GM12878 (cell line): Measurements from ENCODE around the gene SCGB3A1. TPM values are rescaled to one million over a fixed set of nuclear protein-coding genes. Genes with fewer than 3 reads are reported as not detected.

Experiments
- ATAC-seq: fragments of 200-7000 bp; cut with Tn5 transposase; 3 replicates; pipeline ENCODE4 v1.9.1; 2020; ENCODE audit warnings: mild to moderate bottlenecking, moderate library complexity
- BruUV-seq: library from RNA; stranded (reverse); fragments of 400-500 nt; replicated peaks from 2 replicates; lab custom pipeline; 2021; lab: Mats Ljungman, UMichigan
- CTCF ChIA-PET: fragments of 300-600 bp; sonication (Branson Sonifier 250); formaldehyde crosslinking; extraction: SDS; loops from one replicate; lab custom pipeline; 2021; ENCODE audit warnings: inconsistent platforms; lab: Yijun Ruan, JAX
- POLR2A ChIA-PET: fragments of 350-600 bp; formaldehyde crosslinking; extraction: SDS; loops from one replicate; lab custom pipeline; 2021; ENCODE audit warnings: inconsistent platforms; lab: Charles Lee
- RAD21 ChIA-PET: fragments of 300-600 bp; sonication (Branson Sonifier 250); formaldehyde crosslinking; loops from one replicate; lab custom pipeline; 2023; ENCODE audit warnings: antibody characterized with exemption; ENCODE audit not compliant: unreplicated experiment; lab: Charles Lee
- SMC1A ChIA-PET: fragments of 300-600 bp; sonication (Branson Sonifier 250); formaldehyde crosslinking; loops from one replicate; lab custom pipeline; 2023; ENCODE audit not compliant: unreplicated experiment, uncharacterized antibody; lab: Charles Lee
- DNase-seq: peaks from one replicate; pipeline ENCODE4 v3.0.0-alpha.2; 2011; ENCODE audit warnings: low read depth, low spot score
- FAIRE-seq: peaks from 3 replicates; lab custom pipeline; 2011; peaks lifted over from hg19 to GRCh38; lab: Jason Lieb, UNC
- H2AFZ ChIP-seq: 2 replicates; pipeline ENCODE4 v1.6.0; 2011; ENCODE audit warnings: low read depth, low read length, control low read depth; ENCODE audit not compliant: control insufficient read depth
- H3K27ac ChIP-seq: 2 replicates; pipeline ENCODE4 v1.5.1; 2011; ENCODE audit warnings: control low read depth; ENCODE audit not compliant: control insufficient read depth, insufficient read depth
- H3K27me3 ChIP-seq, 2 experiments: replicated peaks in 1 of 2; 2 replicates each; pipeline versions ENCODE4 v1.6.0 to v1.6.1; 2011; ENCODE audit warnings: low read length in 1 of 2; ENCODE audit not compliant: control insufficient read depth in 2 of 2, insufficient read depth in 2 of 2
- H3K36me3 ChIP-seq, 2 experiments: 2 replicates each; pipeline ENCODE4 v1.5.1; 2011; ENCODE audit warnings: low read length in 1 of 2; ENCODE audit not compliant: control insufficient read depth in 2 of 2, insufficient read depth in 2 of 2
- H3K4me1 ChIP-seq: 2 replicates; pipeline ENCODE4 v1.6.1; 2011; ENCODE audit warnings: mild to moderate bottlenecking, low read length, moderate library complexity, mixed read lengths; ENCODE audit not compliant: control insufficient read depth, insufficient read depth
- H3K4me2 ChIP-seq: 2 replicates; pipeline ENCODE4 v1.6.0; 2011; ENCODE audit warnings: control low read depth; ENCODE audit not compliant: control insufficient read depth, insufficient read depth
- H3K4me3 ChIP-seq: fragments of 200-600 bp; sonication (generic); 2 replicates; pipeline ENCODE4 v1.5.1; 2016
- H3K79me2 ChIP-seq: 2 replicates; pipeline ENCODE4 v1.6.0; 2011; ENCODE audit warnings: low read length; ENCODE audit not compliant: control insufficient read depth, insufficient read depth
- H3K9ac ChIP-seq: 2 replicates; pipeline ENCODE4 v1.8.0; 2011; ENCODE audit warnings: low read length, control low read depth, mixed read lengths; ENCODE audit not compliant: control insufficient read depth, insufficient read depth
- H3K9me3 ChIP-seq: replicated peaks from 3 replicates; pipeline ENCODE4 v1.5.1; 2011; ENCODE audit warnings: mild to moderate bottlenecking, low read length; ENCODE audit not compliant: control insufficient read depth, insufficient read depth
- H4K20me1 ChIP-seq: 2 replicates; pipeline ENCODE4 v1.6.0; 2011; ENCODE audit not compliant: control insufficient read depth, insufficient read depth
- ATF7 ChIP-seq: fragments of 450-650 bp; IDR thresholded peaks from 2 replicates; pipeline ENCODE4 v1.6.1; 2016; ENCODE audit warnings: low read depth, mild to moderate bottlenecking
- E2F8 ChIP-seq: fragments of 450-650 bp; IDR thresholded peaks from 2 replicates; pipeline ENCODE4 v1.6.1; 2018; ENCODE audit warnings: mild to moderate bottlenecking, low read depth, moderate library complexity; ENCODE audit not compliant: partially characterized antibody
- MLLT1 ChIP-seq: fragments of 450-650 bp; IDR thresholded peaks from 2 replicates; pipeline ENCODE4 v1.6.1; 2016; ENCODE audit warnings: mild to moderate bottlenecking
- SIX5 ChIP-seq: IDR thresholded peaks from 2 replicates; pipeline ENCODE4 v1.6.1; 2011; ENCODE audit warnings: mild to moderate bottlenecking, low read depth, low read length, moderate library complexity; ENCODE audit not compliant: severe bottlenecking
- ZNF687 ChIP-seq: fragments of 450-650 bp; IDR thresholded peaks from 2 replicates; pipeline ENCODE4 v1.6.1; 2017; ENCODE audit warnings: mild to moderate bottlenecking, moderate library complexity
- WGBS: methylation state at CpG from one replicate; pipeline ENCODE4 v1.1.6; 2016; ENCODE audit warnings: low lambda C conversion rate; ENCODE audit not compliant: insufficient replicate concordance, insufficient coverage; ENCODE audit errors: missing lambda C conversion rate; 5-methylcytosine and 5-hydroxymethylcytosine counted together
- in situ Hi-C: fragments of 300-500 bp; cut with MboI; formaldehyde crosslinking; loops from 9 replicates; pipeline ENCODE4 v1.14.3; 2018; ENCODE audit warnings: mixed read lengths
- intact Hi-C: fragments of 100-400 bp; cut with micrococcal nuclease; formaldehyde crosslinking; loops from one replicate; pipeline ENCODE4 v1.14.2; 2022; ENCODE audit not compliant: unreplicated experiment
- polyA plus RNA-seq, 11 experiments: library from polyadenylated mRNA; depleted of rRNA in 4 of 11; unstranded in 6 of 11; stranded (reverse) in 5 of 11; fragments of >200 nt; fragmentation: Nextera tagmentation in 4 of 11; fragmentation: Illumina TruSeq in 1 of 11; extraction: Ambion mirVana in 4 of 11; extraction: Trizol in 1 of 11; gene quantifications; 1 replicate in 1 of 11; 2 replicates in 10 of 11; pipeline versions ENCODE4 v1.2.1 to v1.2.3, GENCODE V29; 2011 to 2016; ENCODE audit warnings: inconsistent platforms in 2 of 11, missing spikeins in 2 of 11, low read depth in 1 of 11
- total RNA-seq, 4 experiments: library from RNA; depleted of rRNA in 3 of 4; stranded (reverse); fragments of >200 nt in 3 of 4; fragmentation: Illumina TruSeq in 1 of 4; extraction: Trizol in 1 of 4; gene quantifications; 2 replicates each; pipeline versions ENCODE4 v1.2.1 to v1.2.3, GENCODE V29; 2013 to 2021

The SCGB3A1 gene
- total and polyA plus RNA-seq, 10 of the 15 experiments (the other 5 are each of a cell fraction or from before 2014, with no cell fraction given) = 0.46 TPM; not detected in 9

- Histone ChIP-seq H3K9me3 (no peaks in the 10 kb centered on the region), H4K20me1 (no peaks in the 10 kb centered on the region), H3K9ac (no peak overlapping the region), H2AFZ (no peak overlapping the region), H3K79me2 (no peaks in the 10 kb centered on the region), H3K4me1 (no peaks in the 10 kb centered on the region), H3K4me3 (no peak overlapping the region), H3K4me2 (no peak overlapping the region), H3K27me3 (no peaks in the 10 kb centered on the region), H3K36me3 (no peaks in the 10 kb centered on the region), H3K27ac (no peak overlapping the region)
- ChIA-PET RAD21 (no interaction called here), SMC1A (no interaction called here), CTCF (no interaction called here), POLR2A (no interaction called here)
- no TSS peak for BruUV-seq
- ATAC-seq (no peak), DNase-seq (no peak), FAIRE-seq (no peak)
- 35% methylated on average over 16 of the region's 16 CpGs for WGBS
- in situ Hi-C loops (no loop called here), intact Hi-C loops (loop anchor here (10.0 kb wide), 1 partner anchor 475 kb away; no protein-coding TSS in a partner anchor)
- TF ChIP-seq ATF7 = no peak
- TF ChIP-seq MLLT1 = no peak
- no peak for TF ChIP-seq SIX5
- no peak for TF ChIP-seq ZNF687
- TF ChIP-seq E2F8 = no peak
Observed at GRCh38 chr5:180599981-180600553, 8.8 kb upstream of the SCGB3A1 start.
